Right cardiac atrium (tissue), 5 donors: ENCODE data around the gene ZNRF2. TPM values are rescaled to one million over a fixed set of nuclear protein-coding genes. Genes with fewer than 3 reads are reported as not detected.
A peak's percentile ranks its signal among the peaks of the same experiment; 100 is the strongest.

Source experiments
- ATAC-seq, 2 donors: fragments of 200-7000 bp; cut with Tn5 transposase; one replicate each; pipeline versions ENCODE4 v1.8.0 to v1.9.1; 2020; ENCODE audit warnings: moderate library complexity in 2 of 2, mild to moderate bottlenecking in 1 of 2
- DNase-seq, 3 donors: peaks; one replicate each; pipeline ENCODE4 v3.0.0-alpha.2; 2020
- H3K27ac ChIP-seq: one replicate; pipeline ENCODE4 v1.5.1; 2013; ENCODE audit warnings: mild to moderate bottlenecking, low read length, control low read depth, moderate library complexity
- H3K27me3 ChIP-seq: one replicate; pipeline ENCODE4 v1.6.1; 2013; ENCODE audit not compliant: control insufficient read depth, insufficient read depth
- H3K4me1 ChIP-seq: one replicate; pipeline ENCODE4 v1.6.1; 2013; ENCODE audit warnings: low read length; ENCODE audit not compliant: control insufficient read depth, insufficient read depth
- H3K4me3 ChIP-seq: one replicate; pipeline ENCODE4 v1.5.1; 2013; ENCODE audit warnings: low read length, control low read depth
- H3K9me3 ChIP-seq: one replicate; pipeline ENCODE4 v1.6.1; 2013; ENCODE audit warnings: low read length; ENCODE audit not compliant: control insufficient read depth
- WGBS: extraction: QIAGEN DNeasy Blood & Tissue Kit; methylation state at CpG from one replicate; pipeline ENCODE4 v1.1.7; 2013; 5-methylcytosine and 5-hydroxymethylcytosine counted together
- intact Hi-C, 4 donors: fragments of 100-400 bp; cut with DNase I; formaldehyde crosslinking; loops; one replicate each; pipeline versions ENCODE4 v1.11.0 to v1.14.0; 2022 to 2023
- long read RNA-seq, 4 donors: library from polyadenylated mRNA; unstranded; transcript quantifications; one replicate each; pipeline ENCODE4 v2.0.0, GENCODE V29; 2020 to 2021
- polyA plus RNA-seq: library from polyadenylated mRNA; stranded (reverse); fragments of 200-250 nt; gene quantifications from one replicate; pipeline ENCODE4 v1.2.3, GENCODE V29; 2013
- total RNA-seq, 4 donors: library from RNA; stranded (reverse); fragmentation: NEBNext Ultra II Directional; extraction: Animal tissue kit (Norgen Biotek cat#: 25700); gene quantifications; one replicate each; pipeline ENCODE4 v1.2.1, GENCODE V29; 2021
- donor health status: healthy with polysubstance abuse.
- donor health status: DM: no; HTN: yes; CAD: no.
- donor health status: DM: no; HTN: no; CAD: no.
- donor health status: DM: no; HTN: yes; CAD: no; lungs with severe emphysema.
- donor health status: DM: yes; HTN: yes; CAD: no.

ZNRF2 gene
- 1 to 10 TPM; 5.8 to 8.5 (median 7.0) TPM for total RNA-seq
- 2.5 TPM for polyA plus RNA-seq
- long read RNA-seq, donor 1, transcript ZNRF2-201 (5 exons, 3,460 nt): major isoform, 21 of 24 reads
- long read RNA-seq, donor 1, partial matches to known transcripts: 0 of 24 reads
- long read RNA-seq, donor 1, other reads (novel, unspliced or antisense): 3 of 24 reads
- long read RNA-seq, donor 2, transcript ZNRF2-201 (5 exons, 3,460 nt): major isoform, 17 of 19 reads
- long read RNA-seq, donor 2, partial matches to known transcripts: 1 of 19 reads
- long read RNA-seq, donor 2, other reads (novel, unspliced or antisense): 1 of 19 reads
- long read RNA-seq, donor 3: 0 reads
- long read RNA-seq, donor 4, transcript ZNRF2-201 (5 exons, 3,460 nt): major isoform, 11 of 12 reads
- long read RNA-seq, donor 4, partial matches to known transcripts: 0 of 12 reads
- long read RNA-seq, donor 4, other reads (novel, unspliced or antisense): 1 of 12 reads

DNA sequence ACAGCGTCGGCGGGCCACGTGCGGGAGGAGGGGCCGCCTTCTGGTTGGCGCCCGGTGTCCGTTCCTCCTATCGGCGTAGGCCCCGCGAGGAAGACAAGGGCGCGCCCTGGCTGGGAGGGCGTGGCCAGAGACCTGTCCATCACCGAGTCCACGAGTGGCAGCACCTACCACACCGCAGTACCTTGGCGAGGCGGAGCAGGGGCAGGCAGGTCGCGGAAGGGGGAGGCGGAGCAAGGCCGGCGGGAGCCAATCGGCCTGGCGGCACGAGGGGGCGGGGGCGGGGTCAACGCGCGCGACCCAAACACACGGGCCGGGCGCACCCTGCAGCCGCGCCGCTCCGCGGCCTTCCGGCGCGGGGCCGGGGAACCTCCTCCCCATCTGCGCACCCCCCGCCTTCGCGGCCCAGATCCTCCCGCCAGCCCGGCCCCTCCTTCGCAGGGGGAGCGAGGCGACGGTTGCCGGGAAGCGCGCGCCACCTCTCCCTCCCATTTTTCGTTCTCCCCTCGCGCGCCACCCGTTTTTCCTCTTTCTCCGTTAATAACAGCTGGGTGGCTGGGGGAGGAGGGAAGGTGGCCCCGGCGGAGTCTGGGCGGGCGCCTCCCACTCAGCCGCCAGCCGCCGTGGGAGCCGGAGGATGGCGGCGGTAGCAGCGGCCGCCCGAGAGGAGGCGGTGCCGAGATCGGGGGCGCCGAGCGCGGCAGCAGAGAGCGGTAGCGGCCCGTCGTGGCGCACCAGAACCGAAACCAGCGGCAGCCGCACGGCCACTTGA, at the start of gene ZNRF2:
Gene ZNRF2, plus strand, starts transcription at position 300 of the 769 bp plus-strand sequence. CDS start 761 bp downstream, outside the sequence.
- intact Hi-C loops: no loop called here
- no peaks in the 10 kb centered on the region for H3K27me3 ChIP-seq
- DNase-seq (peak; percentile 99 to 100 (median 99)), ATAC-seq (peak; percentile 98)
- H3K4me1 ChIP-seq: no peaks in the 10 kb centered on the region
- H3K9me3 ChIP-seq: no peaks in the 10 kb centered on the region
- peak within 1 kb of the TSS; percentile 98 for H3K27ac ChIP-seq
- H3K4me3 ChIP-seq: peak within 1 kb of the TSS; percentile 94
- under 1% methylated on average over 94 of the region's 96 CpGs for WGBS

DNA sequence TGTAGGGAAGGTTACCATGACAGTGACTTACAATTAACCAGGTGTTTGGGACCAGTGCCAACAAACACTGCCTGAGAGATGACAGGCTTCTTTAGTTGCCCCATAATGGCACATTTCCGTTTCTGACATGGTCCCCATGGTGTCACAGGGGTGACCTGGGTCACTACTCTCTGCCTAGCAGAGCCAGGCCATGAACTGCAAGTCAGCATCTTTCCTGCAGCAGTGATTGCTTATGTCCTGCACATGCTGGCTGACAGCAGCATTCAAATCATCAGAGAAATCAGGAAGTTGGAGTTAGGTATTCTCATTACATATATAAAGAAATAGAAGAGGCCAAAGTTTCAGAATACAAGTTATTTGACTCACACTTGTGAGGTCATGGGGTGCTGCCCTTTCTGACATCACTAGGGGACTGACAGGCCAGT, 47.1 kb upstream of the ZNRF2 start:
- no peaks in the 10 kb centered on the region for H3K9me3 ChIP-seq
- H3K4me3 ChIP-seq: no peak overlapping the region
- DNase-seq (no peak), ATAC-seq (no peak)
- no peak overlapping the region for H3K27ac ChIP-seq
- intact Hi-C loops: no loop called here
- 70% methylated on average over 1 of the region's 1 CpG for WGBS
- H3K27me3 ChIP-seq: no peaks in the 10 kb centered on the region
- peaks cover 3% of the 10 kb centered on the region for H3K4me1 ChIP-seq

DNA sequence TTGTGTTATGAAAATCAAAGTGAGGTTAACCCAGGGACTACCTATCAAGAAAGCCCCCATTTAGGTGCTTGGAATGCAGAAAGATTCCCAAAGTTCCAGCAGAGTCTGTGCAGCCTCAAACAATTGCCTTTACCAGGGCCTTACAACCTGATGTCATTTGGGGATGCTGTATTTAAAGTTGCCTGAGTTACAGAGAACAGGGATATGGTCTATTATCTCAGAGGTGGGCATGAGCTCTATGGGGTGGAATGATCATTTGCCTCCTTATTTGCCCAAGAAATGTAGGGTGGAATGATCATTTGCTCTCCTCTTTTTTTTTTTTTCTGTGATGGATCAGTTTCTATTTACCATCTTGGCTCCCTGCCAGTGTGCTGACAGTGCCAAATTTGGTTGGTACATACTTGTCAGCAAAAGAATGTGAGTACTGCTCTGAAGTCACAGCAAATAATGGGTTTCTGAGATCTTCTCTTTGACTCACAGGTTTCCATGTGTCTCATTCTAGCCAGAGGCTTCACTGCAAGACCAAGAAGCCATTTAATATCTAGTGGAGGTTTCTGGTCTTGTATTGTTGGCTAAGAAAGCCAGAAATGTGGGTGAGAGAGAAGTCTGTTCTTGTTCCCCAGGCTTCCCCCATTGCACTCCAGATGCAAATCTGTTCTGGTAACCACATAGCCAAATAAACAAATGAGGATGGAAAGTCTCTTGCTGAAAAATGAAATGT, 45.5 kb upstream of the ZNRF2 start:
- H3K27me3 ChIP-seq: no peaks in the 10 kb centered on the region
- H3K4me3 ChIP-seq: no peak overlapping the region
- intact Hi-C loops: no loop called here
- no peaks in the 10 kb centered on the region for H3K9me3 ChIP-seq
- peak; percentile 46 to 72 (median 55) for DNase-seq
- H3K27ac ChIP-seq: no peak overlapping the region
- peaks cover 3% of the 10 kb centered on the region for H3K4me1 ChIP-seq
- peak in 1 of 2 donors; percentile 43 for ATAC-seq

DNA sequence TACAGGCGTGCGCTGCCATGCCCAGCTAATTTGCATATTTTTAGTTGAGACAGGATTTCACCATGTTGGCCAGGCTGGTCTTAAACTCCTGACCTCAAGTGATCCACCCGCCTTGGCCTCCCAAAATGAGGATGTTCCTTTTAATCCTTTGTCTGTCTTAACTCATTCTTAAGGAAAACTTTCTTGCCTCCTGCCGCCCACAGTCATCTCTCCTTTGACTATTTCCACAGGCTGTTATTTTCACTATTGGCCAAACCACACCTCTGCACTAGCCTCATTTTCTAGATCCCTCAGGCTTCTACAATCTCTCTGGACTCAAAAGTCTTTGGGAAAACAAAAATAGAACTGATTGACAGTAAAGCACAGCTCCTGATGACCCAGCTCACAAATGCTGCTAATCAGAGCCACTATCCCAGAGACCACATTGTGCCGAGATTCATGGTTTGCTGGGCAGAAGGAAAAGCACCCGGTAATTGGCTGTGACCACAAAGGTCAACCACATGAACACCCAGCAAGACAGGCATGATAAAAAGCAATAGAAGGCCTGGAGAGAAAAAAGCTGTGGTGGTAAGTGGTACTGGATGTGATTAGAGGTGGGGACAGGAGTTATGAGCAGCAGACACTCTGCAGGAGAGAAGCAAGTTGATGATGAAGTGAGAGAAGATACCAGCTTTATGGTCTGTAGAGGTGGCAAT, 44.1 kb upstream of the ZNRF2 start:
- intact Hi-C loops: loop anchor here in 1 of 4 donors (10.0 kb wide), 1 partner anchor 75 kb away; no protein-coding TSS in a partner anchor
- H3K9me3 ChIP-seq: no peaks in the 10 kb centered on the region
- 68% methylated on average over 6 of the region's 6 CpGs for WGBS
- H3K27me3 ChIP-seq: no peaks in the 10 kb centered on the region
- H3K27ac ChIP-seq: no peak overlapping the region
- H3K4me3 ChIP-seq: no peak overlapping the region
- ATAC-seq (peak; percentile 75 to 88), DNase-seq (no peak)
- peaks cover 3% of the 10 kb centered on the region for H3K4me1 ChIP-seq

DNA sequence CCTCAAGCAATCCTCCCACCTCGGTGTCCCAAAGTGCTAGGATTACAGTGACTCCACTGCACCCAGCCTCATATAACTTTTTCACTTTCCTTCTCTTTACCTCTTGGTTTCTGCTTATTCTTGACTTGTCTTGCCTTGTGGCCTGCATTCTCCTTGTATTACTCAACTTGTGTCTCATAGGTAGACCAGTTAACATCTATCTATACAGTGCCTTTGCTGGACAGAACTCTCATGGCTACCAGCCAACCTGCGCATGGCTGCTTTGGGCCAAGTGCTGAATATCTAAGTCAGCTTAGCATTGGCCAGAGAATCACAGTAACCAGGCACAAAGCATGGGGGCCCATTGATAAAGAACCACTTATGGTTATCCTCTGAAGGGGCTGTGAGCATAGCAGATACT, 42.6 kb upstream of the ZNRF2 start:
- Histone ChIP-seq H3K9me3 (no peaks in the 10 kb centered on the region), H3K27ac (no peak overlapping the region), H3K4me1 (peaks cover 3% of the 10 kb centered on the region), H3K27me3 (no peaks in the 10 kb centered on the region), H3K4me3 (no peak overlapping the region)
- DNase-seq (no peak), ATAC-seq (no peak)
- intact Hi-C loops: loop anchor here in 1 of 4 donors (10.0 kb wide), 1 partner anchor 77 kb away; no protein-coding TSS in a partner anchor
- 81% methylated on average over 2 of the region's 2 CpGs for WGBS

DNA sequence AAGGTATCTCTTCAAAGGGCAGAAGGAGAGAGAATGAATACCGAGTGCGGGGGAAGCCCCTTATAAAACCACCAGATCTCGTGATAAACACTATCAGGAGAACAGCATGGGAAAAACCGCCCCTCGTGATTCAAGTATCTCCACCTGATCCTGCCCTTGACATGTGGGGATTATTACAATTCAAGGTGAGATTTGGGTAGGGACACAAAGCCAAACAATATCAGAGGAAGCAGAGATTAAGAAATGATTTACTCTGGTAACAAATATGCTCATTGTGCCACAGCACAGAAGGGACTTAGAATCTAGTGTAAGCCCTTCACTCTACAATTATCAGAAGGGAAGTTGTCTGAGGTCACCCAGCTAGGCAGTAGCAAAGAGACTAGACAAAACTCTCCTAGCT, 40.1 kb upstream of the ZNRF2 start:
- no peak for DNase-seq

DNA sequence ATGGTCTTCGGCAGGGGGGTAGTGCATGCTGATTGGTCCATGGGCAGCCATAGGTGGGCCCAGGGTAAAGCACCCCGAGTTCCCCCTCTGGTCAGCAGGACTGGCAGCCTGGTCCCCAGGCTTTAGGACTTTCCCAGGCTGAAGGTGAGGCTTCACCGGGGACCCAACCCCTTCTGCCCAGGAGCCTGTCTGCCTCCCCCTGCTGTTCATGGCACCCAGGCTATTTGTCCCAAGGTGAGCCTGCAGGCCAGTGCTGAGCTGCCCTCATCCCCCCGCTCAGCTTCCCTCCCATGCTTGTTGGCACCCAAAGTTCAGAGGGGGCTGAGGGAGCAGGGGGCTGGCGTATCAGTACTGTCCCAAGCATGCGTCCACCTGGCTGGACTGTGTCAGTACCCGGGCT, 38.5 kb upstream of the ZNRF2 start:
- DNase-seq: no peak
- intact Hi-C loops: loop anchor here in 1 of 4 donors (10.0 kb wide), 1 partner anchor 81 kb away; no protein-coding TSS in a partner anchor
- H3K9me3 ChIP-seq: no peaks in the 10 kb centered on the region
- no peak overlapping the region for H3K27ac ChIP-seq
- H3K4me3 ChIP-seq: no peak overlapping the region
- WGBS: 95% methylated on average over 7 of the region's 7 CpGs
- peak; percentile 38 for ATAC-seq
- no peaks in the 10 kb centered on the region for H3K27me3 ChIP-seq
- H3K4me1 ChIP-seq: no peaks in the 10 kb centered on the region

More for the DNA sequence above, 40.1 kb upstream of the ZNRF2 start:
- Histone ChIP-seq H3K9me3 (no peaks in the 10 kb centered on the region), H3K27me3 (no peaks in the 10 kb centered on the region), H3K4me1 (no peaks in the 10 kb centered on the region), H3K4me3 (no peak overlapping the region), H3K27ac (no peak overlapping the region)
- no peak for ATAC-seq
- WGBS: 94% methylated on average over 5 of the region's 5 CpGs
- intact Hi-C loops: loop anchor here in 1 of 4 donors (10.0 kb wide), 1 partner anchor 80 kb away; no protein-coding TSS in a partner anchor

DNA sequence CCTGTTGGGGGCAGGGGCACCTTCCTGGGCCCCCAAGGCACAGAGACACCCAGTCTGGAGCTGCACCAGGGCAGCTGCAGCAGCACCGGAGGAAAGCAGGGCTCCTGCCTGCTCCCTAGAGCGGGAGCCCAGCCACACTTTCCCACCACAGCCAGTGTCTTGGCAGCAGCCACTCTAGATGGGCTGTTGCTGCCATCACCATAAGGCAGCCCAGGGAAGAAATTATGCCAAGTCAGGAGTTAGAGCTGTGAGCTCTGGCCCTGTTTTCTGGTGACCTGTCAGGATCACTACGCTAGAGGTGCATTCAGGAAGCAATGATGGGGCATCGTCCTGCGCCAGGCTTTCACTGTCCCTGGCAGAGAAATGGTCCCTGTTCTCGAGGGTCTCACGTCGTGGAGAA, 38.0 kb upstream of the ZNRF2 start:
- intact Hi-C loops: loop anchor here in 1 of 4 donors (10.0 kb wide), 1 partner anchor 82 kb away; no protein-coding TSS in a partner anchor
- ATAC-seq (peak; percentile 32 to 57), DNase-seq (peak; percentile 16 to 38 (median 32))
- no peaks in the 10 kb centered on the region for H3K27me3 ChIP-seq
- H3K4me1 ChIP-seq: no peaks in the 10 kb centered on the region
- WGBS: 72% methylated on average over 8 of the region's 8 CpGs
- H3K9me3 ChIP-seq: no peaks in the 10 kb centered on the region
- H3K4me3 ChIP-seq: no peak overlapping the region
- no peak overlapping the region for H3K27ac ChIP-seq

DNA sequence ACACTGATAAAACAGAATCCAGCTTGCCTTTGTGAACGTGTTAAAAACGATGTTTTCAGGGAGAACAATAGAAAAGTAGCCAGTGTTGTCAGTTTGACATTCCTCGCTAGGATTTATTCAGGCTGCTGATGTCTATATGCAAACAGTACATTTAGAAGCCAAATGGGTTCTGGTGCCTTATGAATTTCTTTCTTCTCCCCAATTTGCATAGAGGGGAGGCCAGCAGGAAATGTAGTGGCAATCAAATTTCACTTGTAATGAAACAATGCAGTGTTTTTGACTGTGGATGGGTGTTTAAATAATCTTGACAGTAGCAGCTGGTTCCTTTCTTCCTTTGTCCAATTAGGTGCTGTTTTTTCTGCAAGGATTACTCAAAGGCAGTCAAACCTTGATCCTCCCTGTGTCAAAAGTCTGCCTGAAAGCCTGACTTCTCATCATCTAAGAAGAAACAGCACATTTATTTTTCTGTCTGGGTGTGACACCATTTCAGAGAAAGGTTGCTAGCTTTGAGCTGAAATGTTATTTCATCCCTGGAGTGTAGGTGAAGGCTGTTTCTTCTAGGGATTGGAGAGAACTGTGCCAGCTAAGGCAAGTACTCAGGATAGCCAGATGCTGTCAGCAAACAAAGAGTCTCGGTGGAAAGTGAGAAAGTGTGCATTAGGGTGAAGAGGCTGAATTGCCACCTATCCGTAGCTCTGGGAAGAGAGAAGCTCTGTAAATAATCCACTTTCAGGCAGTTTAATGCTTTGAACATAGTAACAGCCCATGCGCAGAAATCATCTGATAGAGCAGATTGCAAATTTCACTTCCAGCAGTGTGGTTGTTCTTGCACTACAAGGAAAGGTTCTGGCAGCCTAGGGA, 36.6 kb upstream of the ZNRF2 start:
- Histone ChIP-seq H3K4me1 (no peaks in the 10 kb centered on the region), H3K27ac (no peak overlapping the region), H3K27me3 (no peaks in the 10 kb centered on the region), H3K4me3 (no peak overlapping the region), H3K9me3 (no peaks in the 10 kb centered on the region)
- 65% methylated on average over 6 of the region's 6 CpGs for WGBS
- no peak for ATAC-seq
- DNase-seq: no peak
- intact Hi-C loops: loop anchor here in 1 of 4 donors (10.0 kb wide), 1 partner anchor 83 kb away; no protein-coding TSS in a partner anchor
